HCT116 (cell line): ENCODE measurements around the gene SPACDR. TPM values are rescaled to one million over a fixed set of nuclear protein-coding genes. Genes with fewer than 3 reads are reported as not detected.

Experiments
- ATAC-seq: fragments of 200-7000 bp; cut with Tn5 transposase; 2 replicates; pipeline ENCODE4 v1.9.1; 2020; ENCODE audit warnings: mild to moderate bottlenecking, moderate library complexity
- BruUV-seq: library from RNA; stranded (reverse); fragments of 400-500 nt; replicated peaks from 2 replicates; lab custom pipeline; 2021; lab: Mats Ljungman, UMichigan
- CTCF ChIA-PET: fragments of 300-600 bp; sonication (Branson Sonifier 250); formaldehyde crosslinking; loops from one replicate; lab custom pipeline; 2021; ENCODE audit warnings: antibody characterized with exemption; lab: Charles Lee
- POLR2A ChIA-PET: fragments of 300-600, 350-600 bp; sonication (Branson Sonifier 250); formaldehyde crosslinking; loops from one replicate; lab custom pipeline; 2021; ENCODE audit warnings: antibody characterized with exemption; lab: Charles Lee
- RAD21 ChIA-PET, 2 experiments: fragments of 300-600 bp; sonication (Branson Sonifier 250); formaldehyde crosslinking; loops; one replicate each; lab custom pipeline; 2023; ENCODE audit warnings: low total read pairs in 2 of 2; ENCODE audit not compliant: uncharacterized antibody in 2 of 2, unreplicated experiment in 2 of 2, low non-redundant PET in 1 of 2; lab: Charles Lee
- DNase-seq: peaks from one replicate; pipeline ENCODE4 v3.0.0-alpha.2; 2010; ENCODE audit warnings: low read depth, low spot score
- H2AFZ ChIP-seq: fragments of 200-600 bp; shearing (Covaris generic), sonication (generic); 2 replicates; pipeline ENCODE4 v1.6.1; 2017; ENCODE audit warnings: low read depth, mixed run types, mixed read lengths, antibody characterized with exemption, low read length; ENCODE audit not compliant: poor library complexity, severe bottlenecking
- H3K27ac ChIP-seq: 2 replicates; pipeline ENCODE4 v1.5.1; 2012; ENCODE audit warnings: low read depth, low read length
- H3K27me3 ChIP-seq: fragments of 200-600 bp; sonication (generic); 2 replicates; pipeline ENCODE4 v1.6.1; 2016; ENCODE audit warnings: mixed run types, low read length, mixed read lengths; ENCODE audit not compliant: insufficient read depth
- H3K36me3 ChIP-seq, 2 experiments: fragments of 200-500 bp in 1 of 2; fragments of 200-600 bp in 1 of 2; sonication (Bioruptor generic) in 1 of 2; sonication (generic) in 1 of 2; 2 replicates each; pipeline versions ENCODE4 v1.5.1 to v1.6.1; 2014 to 2016; ENCODE audit warnings: low read length in 2 of 2, inconsistent platforms in 1 of 2, mixed read lengths in 1 of 2, mixed run types in 1 of 2; ENCODE audit not compliant: insufficient read depth in 2 of 2, control insufficient read depth in 1 of 2
- H3K4me1 ChIP-seq, 2 experiments: fragments of 200-600 bp in 1 of 2; sonication (generic) in 1 of 2; 2 replicates each; pipeline versions ENCODE4 v1.5.1 to v1.6.1; 2012 to 2017; ENCODE audit warnings: low read length in 2 of 2, inconsistent platforms in 1 of 2, mild to moderate bottlenecking in 1 of 2, mixed read lengths in 1 of 2, mixed run types in 1 of 2, moderate library complexity in 1 of 2; ENCODE audit not compliant: insufficient read depth in 2 of 2, control insufficient read depth in 1 of 2
- H3K4me2 ChIP-seq: fragments of 200-600 bp; sonication (generic); 2 replicates; pipeline ENCODE4 v1.6.1; 2017; ENCODE audit warnings: mixed run types, low read length, mixed read lengths
- H3K4me3 ChIP-seq, 2 experiments: fragments of 200-600 bp in 1 of 2; sonication (generic) in 1 of 2; replicated peaks in 1 of 2; 2 replicates each; pipeline ENCODE4 v1.5.1; 2011 to 2016; ENCODE audit warnings: low read length in 2 of 2, control low read depth in 1 of 2, low read depth in 1 of 2, mild to moderate bottlenecking in 1 of 2, mixed read lengths in 1 of 2, mixed run types in 1 of 2
- H3K79me2 ChIP-seq: fragments of 200-600 bp; sonication (generic); 2 replicates; pipeline ENCODE4 v1.6.1; 2017; ENCODE audit warnings: mild to moderate bottlenecking, mixed run types, low read length, moderate library complexity, mixed read lengths; ENCODE audit not compliant: insufficient read depth
- H3K9ac ChIP-seq: fragments of 200-600 bp; sonication (generic); 2 replicates; pipeline ENCODE4 v1.6.1; 2016; ENCODE audit warnings: low read length, mixed read lengths
- H3K9me2 ChIP-seq: fragments of 200-600 bp; sonication (generic), shearing (Covaris generic); 2 replicates; pipeline ENCODE4 v1.6.1; 2017; ENCODE audit warnings: mixed run types, mild to moderate bottlenecking, moderate library complexity; ENCODE audit not compliant: insufficient read depth
- H3K9me3 ChIP-seq, 2 experiments: fragments of 200-500 bp in 1 of 2; fragments of 200-600 bp in 1 of 2; sonication (Bioruptor generic) in 1 of 2; sonication (generic) in 1 of 2; 2 replicates each; pipeline ENCODE4 v1.6.1; 2014 to 2017; ENCODE audit warnings: low read length in 2 of 2, mixed read lengths in 2 of 2, inconsistent platforms in 1 of 2, low read depth in 1 of 2, mild to moderate bottlenecking in 1 of 2, mixed run types in 1 of 2, moderate library complexity in 1 of 2; ENCODE audit not compliant: control insufficient read depth in 1 of 2, insufficient read depth in 1 of 2
- H4K20me1 ChIP-seq: fragments of 200-600 bp; sonication (generic), shearing (Covaris generic); 2 replicates; pipeline ENCODE4 v1.6.1; 2017; ENCODE audit warnings: mixed run types, mild to moderate bottlenecking, moderate library complexity; ENCODE audit not compliant: insufficient read depth
- CBX3 ChIP-seq: IDR thresholded peaks from 2 replicates; pipeline ENCODE4 v1.6.1; 2012; ENCODE audit warnings: low read depth
- POLR2A ChIP-seq: IDR thresholded peaks from 2 replicates; pipeline ENCODE4 v1.7.0; 2011; ENCODE audit warnings: borderline replicate concordance; ENCODE audit not compliant: insufficient read depth, insufficient read length; ENCODE audit errors: extremely low read depth
- POLR2AphosphoS5 ChIP-seq: IDR thresholded peaks from 2 replicates; pipeline ENCODE4 v1.6.1; 2011; ENCODE audit warnings: mild to moderate bottlenecking, low read depth, low read length, moderate library complexity
- RAD21 ChIP-seq: IDR thresholded peaks from 2 replicates; pipeline ENCODE4 v1.6.1; 2012; ENCODE audit warnings: low read depth, mild to moderate bottlenecking
- TCF7L2 ChIP-seq: IDR thresholded peaks from 2 replicates; pipeline ENCODE4 v1.7.0; 2011; ENCODE audit warnings: borderline replicate concordance, inconsistent platforms; ENCODE audit not compliant: insufficient read depth, insufficient read length; ENCODE audit errors: extremely low read depth
- YY1 ChIP-seq: IDR thresholded peaks from 2 replicates; pipeline ENCODE4 v1.6.1; 2011; ENCODE audit warnings: low read length, low read depth, moderate library complexity, mild to moderate bottlenecking; ENCODE audit not compliant: insufficient replicate concordance; ENCODE audit errors: extremely low read depth
- ZBTB33 ChIP-seq: IDR thresholded peaks from 2 replicates; pipeline ENCODE4 v1.6.1; 2011; ENCODE audit warnings: mild to moderate bottlenecking, low read length, moderate library complexity; ENCODE audit not compliant: insufficient replicate concordance; ENCODE audit errors: extremely low read depth
- ZFX ChIP-seq: fragments of 450-650 bp; IDR thresholded peaks from 2 replicates; pipeline ENCODE4 v1.6.1; 2017
- intact Hi-C: fragments of 100-400 bp; cut with micrococcal nuclease; formaldehyde crosslinking; loops from 2 replicates; pipeline ENCODE4 v1.10.0; 2022
- total RNA-seq: library from RNA; stranded (reverse); gene quantifications from one replicate; pipeline ENCODE4 v1.2.1, GENCODE V29; 2021; ENCODE audit not compliant: unreplicated experiment
- TF ChIP-seq, protein P1 (sequence below): IDR thresholded peaks from 2 replicates; pipeline ENCODE4 v1.6.1; 2012; ENCODE audit warnings: low read depth

The SPACDR gene
- total RNA-seq, 1 experiment from 2014 or later = 1.7 TPM

GRCh38 chr7:100435401-100436304 is 28.4 kb downstream of the SPACDR start:
- Histone ChIP-seq H3K9me2 (no peaks in the 10 kb centered on the region), H3K4me2 (peak overlapping the region; percentile 93), H3K27me3 (no peaks in the 10 kb centered on the region), H3K9ac (peak overlapping the region; percentile 93), H3K4me3 (peak overlapping the region; percentile 85 to 97), H3K9me3 (no peaks in the 10 kb centered on the region), H3K79me2 (peaks cover 51% of the 10 kb centered on the region), H4K20me1 (no peaks in the 10 kb centered on the region), H2AFZ (no peak overlapping the region), H3K4me1 (peaks cover 2 to 52% of the 10 kb centered on the region in 2 experiments), H3K27ac (peak overlapping the region; percentile 99), H3K36me3 (peaks cover 5 to 39% of the 10 kb centered on the region in 2 experiments; a peak in 2 of 4 replicates)
- no TSS peak for BruUV-seq
- ChIA-PET POLR2A (no interaction called here), CTCF (interaction anchor here (2.1 kb wide), 1 partner anchor 14 kb away, joined by 10 read pairs; no protein-coding TSS in a partner anchor), RAD21 (no interaction called here)
- TF ChIP-seq POLR2A = no peak
- peak; percentile 58 for TF ChIP-seq POLR2AphosphoS5
- TF ChIP-seq CBX3 = no peak
- TF ChIP-seq ZFX = peak; percentile 95
- peak; percentile 61 for TF ChIP-seq TCF7L2
- intact Hi-C loops = no loop called here
- DNase-seq (no peak), ATAC-seq (peak; percentile 49)

- intact Hi-C loops = no loop called here
- Histone ChIP-seq H3K27ac (peak overlapping the region; percentile 99), H3K36me3 (peaks cover 5 to 39% of the 10 kb centered on the region in 2 experiments; a peak in 2 of 4 replicates), H3K9me3 (no peaks in the 10 kb centered on the region), H3K79me2 (peaks cover 62% of the 10 kb centered on the region), H3K4me2 (peak overlapping the region; percentile 93), H4K20me1 (no peaks in the 10 kb centered on the region), H3K27me3 (no peaks in the 10 kb centered on the region), H3K4me1 (peaks cover 2 to 57% of the 10 kb centered on the region in 2 experiments), H2AFZ (no peak overlapping the region), H3K9ac (peak overlapping the region; percentile 93), H3K9me2 (no peaks in the 10 kb centered on the region), H3K4me3 (peak overlapping the region; percentile 85 to 97)
- BruUV-seq = TSS peak; percentile 66
- ATAC-seq (no peak), DNase-seq (no peak)
- ChIA-PET CTCF (no interaction called here), RAD21 (interaction anchor here in 1 of 2 experiments (0.6 kb wide), 1 partner anchor 399 kb away, joined by 3 read pairs; no protein-coding TSS in a partner anchor), POLR2A (no interaction called here)
- TF ChIP-seq POLR2A = no peak
- no peak for TF ChIP-seq RAD21
- no peak for TF ChIP-seq YY1
- no peak for TF ChIP-seq ZBTB33
- TF ChIP-seq, protein P1, sequence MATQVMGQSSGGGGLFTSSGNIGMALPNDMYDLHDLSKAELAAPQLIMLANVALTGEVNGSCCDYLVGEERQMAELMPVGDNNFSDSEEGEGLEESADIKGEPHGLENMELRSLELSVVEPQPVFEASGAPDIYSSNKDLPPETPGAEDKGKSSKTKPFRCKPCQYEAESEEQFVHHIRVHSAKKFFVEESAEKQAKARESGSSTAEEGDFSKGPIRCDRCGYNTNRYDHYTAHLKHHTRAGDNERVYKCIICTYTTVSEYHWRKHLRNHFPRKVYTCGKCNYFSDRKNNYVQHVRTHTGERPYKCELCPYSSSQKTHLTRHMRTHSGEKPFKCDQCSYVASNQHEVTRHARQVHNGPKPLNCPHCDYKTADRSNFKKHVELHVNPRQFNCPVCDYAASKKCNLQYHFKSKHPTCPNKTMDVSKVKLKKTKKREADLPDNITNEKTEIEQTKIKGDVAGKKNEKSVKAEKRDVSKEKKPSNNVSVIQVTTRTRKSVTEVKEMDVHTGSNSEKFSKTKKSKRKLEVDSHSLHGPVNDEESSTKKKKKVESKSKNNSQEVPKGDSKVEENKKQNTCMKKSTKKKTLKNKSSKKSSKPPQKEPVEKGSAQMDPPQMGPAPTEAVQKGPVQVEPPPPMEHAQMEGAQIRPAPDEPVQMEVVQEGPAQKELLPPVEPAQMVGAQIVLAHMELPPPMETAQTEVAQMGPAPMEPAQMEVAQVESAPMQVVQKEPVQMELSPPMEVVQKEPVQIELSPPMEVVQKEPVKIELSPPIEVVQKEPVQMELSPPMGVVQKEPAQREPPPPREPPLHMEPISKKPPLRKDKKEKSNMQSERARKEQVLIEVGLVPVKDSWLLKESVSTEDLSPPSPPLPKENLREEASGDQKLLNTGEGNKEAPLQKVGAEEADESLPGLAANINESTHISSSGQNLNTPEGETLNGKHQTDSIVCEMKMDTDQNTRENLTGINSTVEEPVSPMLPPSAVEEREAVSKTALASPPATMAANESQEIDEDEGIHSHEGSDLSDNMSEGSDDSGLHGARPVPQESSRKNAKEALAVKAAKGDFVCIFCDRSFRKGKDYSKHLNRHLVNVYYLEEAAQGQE = no peak
- TF ChIP-seq TCF7L2 = no peak
These were observed 29.5 kb downstream of the SPACDR start for GRCh38 chr7:100434297-100435144.
